Measurements from ENCODE around the gene SLIT3. TPM values are rescaled to one million over a fixed set of nuclear protein-coding genes. Genes with fewer than 3 reads are reported as not detected.

SLIT3 gene
- total and polyA plus RNA-seq, 2 experiments from 2014 or later: 0.59 to 0.71 TPM

DNA sequence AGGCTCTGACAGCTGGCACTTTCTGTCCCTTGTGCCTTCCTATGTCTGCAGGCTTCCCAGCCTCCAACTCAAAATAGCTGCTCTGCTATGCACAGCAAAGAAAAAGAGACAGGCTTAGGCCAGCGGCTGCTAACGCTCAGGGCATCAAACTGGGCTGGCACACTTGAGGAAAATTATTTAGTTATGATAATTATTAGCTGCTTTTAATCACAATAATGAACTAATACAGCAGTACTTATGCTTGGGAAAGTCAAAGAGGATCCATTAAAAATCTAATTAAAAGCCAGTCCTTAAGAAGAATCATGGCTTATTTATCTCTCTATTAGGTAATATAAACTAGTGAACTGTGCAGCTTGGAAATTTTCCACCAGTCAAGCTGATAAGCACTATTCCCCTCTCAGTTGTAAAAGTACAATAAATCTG lies 233.2 kb downstream of the SLIT3 start:
- Mint-ChIP-seq H3K4me1 (peaks cover 46% of the 10 kb centered on the region), H3K27me3 (ENCODE audit: insufficient read depth, low read depth, poor library complexity) (peaks cover 2% of the 10 kb centered on the region), H3K36me3 (ENCODE audit: low read depth) (no peaks in the 10 kb centered on the region), H3K27ac (peak overlapping the region; percentile 30; the same call in 1 of the 2 replicates), H3K4me3 (no peak overlapping the region), H3K9me3 (no peaks in the 10 kb centered on the region)
- H4K20me1 ChIP-seq (replicated peaks; ENCODE audit: insufficient read depth): no peaks in the 10 kb centered on the region
- H3K36me3 ChIP-seq (ENCODE audit: insufficient read depth): no peaks in the 10 kb centered on the region
- no peak overlapping the region for H3K27ac ChIP-seq (ENCODE audit: low read depth)
- no peak for DNase-seq (ENCODE audit: low spot score)
- H3K27me3 ChIP-seq (ENCODE audit: insufficient read depth): no peaks in the 10 kb centered on the region
- 0 out of 2 replicates have a peak overlapping the region, but pooled peaks have one; percentile 26 for H2AFZ ChIP-seq
- no peak for TF ChIP-seq CREB1 (CRISPR knock-in tag; IDR thresholded peaks at IDR 0.05; ENCODE audit: low read depth)
- TF ChIP-seq, protein P1, sequence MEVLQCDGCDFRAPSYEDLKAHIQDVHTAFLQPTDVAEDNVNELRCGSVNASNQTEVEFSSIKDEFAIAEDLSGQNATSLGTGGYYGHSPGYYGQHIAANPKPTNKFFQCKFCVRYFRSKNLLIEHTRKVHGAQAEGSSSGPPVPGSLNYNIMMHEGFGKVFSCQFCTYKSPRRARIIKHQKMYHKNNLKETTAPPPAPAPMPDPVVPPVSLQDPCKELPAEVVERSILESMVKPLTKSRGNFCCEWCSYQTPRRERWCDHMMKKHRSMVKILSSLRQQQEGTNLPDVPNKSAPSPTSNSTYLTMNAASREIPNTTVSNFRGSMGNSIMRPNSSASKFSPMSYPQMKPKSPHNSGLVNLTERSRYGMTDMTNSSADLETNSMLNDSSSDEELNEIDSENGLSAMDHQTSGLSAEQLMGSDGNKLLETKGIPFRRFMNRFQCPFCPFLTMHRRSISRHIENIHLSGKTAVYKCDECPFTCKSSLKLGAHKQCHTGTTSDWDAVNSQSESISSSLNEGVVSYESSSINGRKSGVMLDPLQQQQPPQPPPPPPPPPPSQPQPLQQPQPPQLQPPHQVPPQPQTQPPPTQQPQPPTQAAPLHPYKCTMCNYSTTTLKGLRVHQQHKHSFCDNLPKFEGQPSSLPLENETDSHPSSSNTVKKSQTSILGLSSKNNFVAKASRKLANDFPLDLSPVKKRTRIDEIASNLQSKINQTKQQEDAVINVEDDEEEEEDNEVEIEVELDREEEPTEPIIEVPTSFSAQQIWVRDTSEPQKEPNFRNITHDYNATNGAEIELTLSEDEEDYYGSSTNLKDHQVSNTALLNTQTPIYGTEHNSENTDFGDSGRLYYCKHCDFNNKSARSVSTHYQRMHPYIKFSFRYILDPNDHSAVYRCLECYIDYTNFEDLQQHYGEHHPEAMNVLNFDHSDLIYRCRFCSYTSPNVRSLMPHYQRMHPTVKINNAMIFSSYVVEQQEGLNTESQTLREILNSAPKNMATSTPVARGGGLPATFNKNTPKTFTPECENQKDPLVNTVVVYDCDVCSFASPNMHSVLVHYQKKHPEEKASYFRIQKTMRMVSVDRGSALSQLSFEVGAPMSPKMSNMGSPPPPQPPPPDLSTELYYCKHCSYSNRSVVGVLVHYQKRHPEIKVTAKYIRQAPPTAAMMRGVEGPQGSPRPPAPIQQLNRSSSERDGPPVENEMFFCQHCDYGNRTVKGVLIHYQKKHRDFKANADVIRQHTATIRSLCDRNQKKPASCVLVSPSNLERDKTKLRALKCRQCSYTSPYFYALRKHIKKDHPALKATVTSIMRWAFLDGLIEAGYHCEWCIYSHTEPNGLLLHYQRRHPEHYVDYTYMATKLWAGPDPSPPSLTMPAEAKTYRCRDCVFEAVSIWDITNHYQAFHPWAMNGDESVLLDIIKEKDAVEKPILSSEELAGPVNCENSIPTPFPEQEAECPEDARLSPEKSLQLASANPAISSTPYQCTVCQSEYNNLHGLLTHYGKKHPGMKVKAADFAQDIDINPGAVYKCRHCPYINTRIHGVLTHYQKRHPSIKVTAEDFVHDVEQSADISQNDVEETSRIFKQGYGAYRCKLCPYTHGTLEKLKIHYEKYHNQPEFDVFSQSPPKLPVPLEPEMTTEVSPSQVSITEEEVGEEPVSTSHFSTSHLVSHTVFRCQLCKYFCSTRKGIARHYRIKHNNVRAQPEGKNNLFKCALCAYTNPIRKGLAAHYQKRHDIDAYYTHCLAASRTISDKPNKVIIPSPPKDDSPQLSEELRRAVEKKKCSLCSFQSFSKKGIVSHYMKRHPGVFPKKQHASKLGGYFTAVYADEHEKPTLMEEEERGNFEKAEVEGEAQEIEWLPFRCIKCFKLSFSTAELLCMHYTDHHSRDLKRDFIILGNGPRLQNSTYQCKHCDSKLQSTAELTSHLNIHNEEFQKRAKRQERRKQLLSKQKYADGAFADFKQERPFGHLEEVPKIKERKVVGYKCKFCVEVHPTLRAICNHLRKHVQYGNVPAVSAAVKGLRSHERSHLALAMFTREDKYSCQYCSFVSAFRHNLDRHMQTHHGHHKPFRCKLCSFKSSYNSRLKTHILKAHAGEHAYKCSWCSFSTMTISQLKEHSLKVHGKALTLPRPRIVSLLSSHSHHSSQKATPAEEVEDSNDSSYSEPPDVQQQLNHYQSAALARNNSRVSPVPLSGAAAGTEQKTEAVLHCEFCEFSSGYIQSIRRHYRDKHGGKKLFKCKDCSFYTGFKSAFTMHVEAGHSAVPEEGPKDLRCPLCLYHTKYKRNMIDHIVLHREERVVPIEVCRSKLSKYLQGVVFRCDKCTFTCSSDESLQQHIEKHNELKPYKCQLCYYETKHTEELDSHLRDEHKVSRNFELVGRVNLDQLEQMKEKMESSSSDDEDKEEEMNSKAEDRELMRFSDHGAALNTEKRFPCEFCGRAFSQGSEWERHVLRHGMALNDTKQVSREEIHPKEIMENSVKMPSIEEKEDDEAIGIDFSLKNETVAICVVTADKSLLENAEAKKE (CRISPR knock-in tag; IDR thresholded peaks at IDR 0.05): no peak
- no peak for TF ChIP-seq NANOG (IDR thresholded peaks at IDR 0.05; ENCODE audit: borderline replicate concordance)
- no peak for TF ChIP-seq EZH2 (IDR thresholded peaks at IDR 0.05; ENCODE audit: low read depth, unreplicated experiment)
- TF ChIP-seq, protein P2, sequence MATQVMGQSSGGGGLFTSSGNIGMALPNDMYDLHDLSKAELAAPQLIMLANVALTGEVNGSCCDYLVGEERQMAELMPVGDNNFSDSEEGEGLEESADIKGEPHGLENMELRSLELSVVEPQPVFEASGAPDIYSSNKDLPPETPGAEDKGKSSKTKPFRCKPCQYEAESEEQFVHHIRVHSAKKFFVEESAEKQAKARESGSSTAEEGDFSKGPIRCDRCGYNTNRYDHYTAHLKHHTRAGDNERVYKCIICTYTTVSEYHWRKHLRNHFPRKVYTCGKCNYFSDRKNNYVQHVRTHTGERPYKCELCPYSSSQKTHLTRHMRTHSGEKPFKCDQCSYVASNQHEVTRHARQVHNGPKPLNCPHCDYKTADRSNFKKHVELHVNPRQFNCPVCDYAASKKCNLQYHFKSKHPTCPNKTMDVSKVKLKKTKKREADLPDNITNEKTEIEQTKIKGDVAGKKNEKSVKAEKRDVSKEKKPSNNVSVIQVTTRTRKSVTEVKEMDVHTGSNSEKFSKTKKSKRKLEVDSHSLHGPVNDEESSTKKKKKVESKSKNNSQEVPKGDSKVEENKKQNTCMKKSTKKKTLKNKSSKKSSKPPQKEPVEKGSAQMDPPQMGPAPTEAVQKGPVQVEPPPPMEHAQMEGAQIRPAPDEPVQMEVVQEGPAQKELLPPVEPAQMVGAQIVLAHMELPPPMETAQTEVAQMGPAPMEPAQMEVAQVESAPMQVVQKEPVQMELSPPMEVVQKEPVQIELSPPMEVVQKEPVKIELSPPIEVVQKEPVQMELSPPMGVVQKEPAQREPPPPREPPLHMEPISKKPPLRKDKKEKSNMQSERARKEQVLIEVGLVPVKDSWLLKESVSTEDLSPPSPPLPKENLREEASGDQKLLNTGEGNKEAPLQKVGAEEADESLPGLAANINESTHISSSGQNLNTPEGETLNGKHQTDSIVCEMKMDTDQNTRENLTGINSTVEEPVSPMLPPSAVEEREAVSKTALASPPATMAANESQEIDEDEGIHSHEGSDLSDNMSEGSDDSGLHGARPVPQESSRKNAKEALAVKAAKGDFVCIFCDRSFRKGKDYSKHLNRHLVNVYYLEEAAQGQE (IDR thresholded peaks at IDR 0.05; ENCODE audit: unreplicated experiment): no peak
- TF ChIP-seq, protein P3, sequence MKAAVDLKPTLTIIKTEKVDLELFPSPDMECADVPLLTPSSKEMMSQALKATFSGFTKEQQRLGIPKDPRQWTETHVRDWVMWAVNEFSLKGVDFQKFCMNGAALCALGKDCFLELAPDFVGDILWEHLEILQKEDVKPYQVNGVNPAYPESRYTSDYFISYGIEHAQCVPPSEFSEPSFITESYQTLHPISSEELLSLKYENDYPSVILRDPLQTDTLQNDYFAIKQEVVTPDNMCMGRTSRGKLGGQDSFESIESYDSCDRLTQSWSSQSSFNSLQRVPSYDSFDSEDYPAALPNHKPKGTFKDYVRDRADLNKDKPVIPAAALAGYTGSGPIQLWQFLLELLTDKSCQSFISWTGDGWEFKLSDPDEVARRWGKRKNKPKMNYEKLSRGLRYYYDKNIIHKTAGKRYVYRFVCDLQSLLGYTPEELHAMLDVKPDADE (IDR thresholded peaks at IDR 0.05): no peak
- TF ChIP-seq POLR2AphosphoS5 (IDR thresholded peaks at IDR 0.05; ENCODE audit: low read depth): no peak
- TF ChIP-seq, protein P4, sequence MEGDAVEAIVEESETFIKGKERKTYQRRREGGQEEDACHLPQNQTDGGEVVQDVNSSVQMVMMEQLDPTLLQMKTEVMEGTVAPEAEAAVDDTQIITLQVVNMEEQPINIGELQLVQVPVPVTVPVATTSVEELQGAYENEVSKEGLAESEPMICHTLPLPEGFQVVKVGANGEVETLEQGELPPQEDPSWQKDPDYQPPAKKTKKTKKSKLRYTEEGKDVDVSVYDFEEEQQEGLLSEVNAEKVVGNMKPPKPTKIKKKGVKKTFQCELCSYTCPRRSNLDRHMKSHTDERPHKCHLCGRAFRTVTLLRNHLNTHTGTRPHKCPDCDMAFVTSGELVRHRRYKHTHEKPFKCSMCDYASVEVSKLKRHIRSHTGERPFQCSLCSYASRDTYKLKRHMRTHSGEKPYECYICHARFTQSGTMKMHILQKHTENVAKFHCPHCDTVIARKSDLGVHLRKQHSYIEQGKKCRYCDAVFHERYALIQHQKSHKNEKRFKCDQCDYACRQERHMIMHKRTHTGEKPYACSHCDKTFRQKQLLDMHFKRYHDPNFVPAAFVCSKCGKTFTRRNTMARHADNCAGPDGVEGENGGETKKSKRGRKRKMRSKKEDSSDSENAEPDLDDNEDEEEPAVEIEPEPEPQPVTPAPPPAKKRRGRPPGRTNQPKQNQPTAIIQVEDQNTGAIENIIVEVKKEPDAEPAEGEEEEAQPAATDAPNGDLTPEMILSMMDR (conservative IDR thresholded peaks at IDR 0.05; ENCODE audit: low read depth in 2 of 2): no peak
- TF ChIP-seq STAT1 (IDR thresholded peaks at IDR 0.05; ENCODE audit: unreplicated experiment): no peak
- TF ChIP-seq JUNB (IDR thresholded peaks at IDR 0.05; ENCODE audit: unreplicated experiment): no peak
- no peak overlapping the region for H3K4me3 ChIP-seq
- H3F3A ChIP-seq (replicated peaks; ENCODE audit: low read depth): no peaks in the 10 kb centered on the region
- no peak for ATAC-seq
- H3K9me2 ChIP-seq (ENCODE audit: insufficient read depth): peaks cover 23% of the 10 kb centered on the region
- peaks cover 40% of the 10 kb centered on the region for H3K4me1 ChIP-seq (ENCODE audit: insufficient read depth)
- no peak overlapping the region for H3K4me2 ChIP-seq
- no peaks in the 10 kb centered on the region for H3K79me2 ChIP-seq (replicated peaks; ENCODE audit: insufficient read depth)

Data from GM23338 (cell line).